Measurements from ENCODE around the gene PSMD4. TPM values are rescaled to one million over a fixed set of nuclear protein-coding genes. Genes with fewer than 3 reads are reported as not detected.
A peak's percentile ranks its signal among the peaks of the same experiment; 100 is the strongest.

Gene PSMD4
- total RNA-seq, 4 donors from 2014 or later = 263 to 439 (median 340) TPM

DNA sequence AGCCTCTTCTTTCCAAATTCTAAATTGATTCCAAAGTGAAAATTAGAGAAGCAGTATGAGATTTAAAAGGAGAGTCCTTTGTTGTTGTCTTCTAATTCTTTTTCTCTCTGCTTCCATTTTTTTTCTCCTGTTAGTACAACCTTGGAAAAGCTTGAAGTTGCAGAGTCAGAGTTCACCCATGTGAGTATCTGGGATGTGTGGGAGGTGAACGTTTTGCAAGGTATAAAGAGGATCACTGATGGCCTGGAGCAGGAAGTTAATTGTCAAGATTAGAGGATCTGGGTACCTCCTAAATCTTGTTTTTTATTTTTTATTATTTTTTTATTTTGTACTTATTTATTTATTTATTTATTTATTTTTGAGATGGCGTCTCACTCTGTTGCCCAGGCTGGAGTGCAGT, 7.7 kb upstream of the PSMD4 start:
- TF ChIP-seq, protein P1, sequence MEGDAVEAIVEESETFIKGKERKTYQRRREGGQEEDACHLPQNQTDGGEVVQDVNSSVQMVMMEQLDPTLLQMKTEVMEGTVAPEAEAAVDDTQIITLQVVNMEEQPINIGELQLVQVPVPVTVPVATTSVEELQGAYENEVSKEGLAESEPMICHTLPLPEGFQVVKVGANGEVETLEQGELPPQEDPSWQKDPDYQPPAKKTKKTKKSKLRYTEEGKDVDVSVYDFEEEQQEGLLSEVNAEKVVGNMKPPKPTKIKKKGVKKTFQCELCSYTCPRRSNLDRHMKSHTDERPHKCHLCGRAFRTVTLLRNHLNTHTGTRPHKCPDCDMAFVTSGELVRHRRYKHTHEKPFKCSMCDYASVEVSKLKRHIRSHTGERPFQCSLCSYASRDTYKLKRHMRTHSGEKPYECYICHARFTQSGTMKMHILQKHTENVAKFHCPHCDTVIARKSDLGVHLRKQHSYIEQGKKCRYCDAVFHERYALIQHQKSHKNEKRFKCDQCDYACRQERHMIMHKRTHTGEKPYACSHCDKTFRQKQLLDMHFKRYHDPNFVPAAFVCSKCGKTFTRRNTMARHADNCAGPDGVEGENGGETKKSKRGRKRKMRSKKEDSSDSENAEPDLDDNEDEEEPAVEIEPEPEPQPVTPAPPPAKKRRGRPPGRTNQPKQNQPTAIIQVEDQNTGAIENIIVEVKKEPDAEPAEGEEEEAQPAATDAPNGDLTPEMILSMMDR (IDR thresholded peaks at IDR 0.05 in 4 of 5, conservative IDR thresholded peaks at IDR 0.05 in 1 of 5) = no peak
- TF ChIP-seq POLR2A (IDR thresholded peaks at IDR 0.05) = no peak
- no peaks in the 10 kb centered on the region for H3K9me3 ChIP-seq
- H3K4me1 ChIP-seq = no peaks in the 10 kb centered on the region
- intact Hi-C loops (cut with DNase I; ENCODE audit: low total_unique reads) (no loop called here), in situ Hi-C loops (cut with MboI; ENCODE audit: low sequenced_read_pairs in 4 of 4) (no loop called here)
- no peak overlapping the region for H3K27ac ChIP-seq
- H3K4me3 ChIP-seq = no peak overlapping the region
- ATAC-seq (no peak), DNase-seq (no peak)
- H3K27me3 ChIP-seq = no peaks in the 10 kb centered on the region
- peaks cover 0 to 80% of the 10 kb centered on the region in 2 donors for H3K36me3 ChIP-seq

DNA sequence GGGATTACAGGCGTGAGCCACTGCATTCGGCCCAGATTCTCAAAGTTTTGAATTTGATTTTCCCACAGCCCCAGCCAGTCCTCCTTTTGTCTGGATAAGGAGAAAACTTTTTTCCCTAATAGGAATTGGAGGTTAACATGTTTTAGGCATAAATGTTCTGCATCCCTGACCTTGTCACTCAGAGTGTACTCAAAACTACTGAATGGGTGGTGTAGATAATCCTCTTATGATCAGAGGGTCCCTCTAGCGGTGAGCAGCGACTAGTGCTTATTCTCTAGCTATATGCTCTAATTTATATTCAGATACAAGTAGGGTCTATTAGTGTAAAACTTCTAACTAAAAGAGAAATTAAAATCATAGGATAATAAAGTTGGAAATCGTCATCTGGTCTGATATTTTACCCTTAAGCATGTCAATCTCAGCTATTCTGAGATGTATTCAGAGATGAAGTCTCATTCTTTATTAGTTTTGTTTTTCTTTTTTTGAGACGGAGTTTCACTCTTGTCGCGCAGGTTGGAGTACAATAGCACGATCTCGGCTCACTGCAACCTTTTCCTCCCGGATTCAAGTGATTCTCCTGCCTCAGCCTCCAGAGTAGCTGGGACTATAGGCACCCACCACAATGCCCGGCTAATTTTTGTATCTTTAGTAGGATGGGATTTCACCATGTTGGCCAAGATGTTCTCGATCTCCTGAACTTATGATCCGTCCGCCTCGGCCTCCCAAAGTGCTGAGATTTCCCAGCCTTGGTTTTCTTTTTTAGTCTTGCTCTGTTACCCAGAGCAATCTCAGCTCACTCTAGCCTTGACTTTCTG, 2.7 kb upstream of the PSMD4 start:
- no peaks in the 10 kb centered on the region for H3K27me3 ChIP-seq
- in situ Hi-C loops (cut with MboI; ENCODE audit: low sequenced_read_pairs in 4 of 4) (loop anchor here (5.0 to 10.0 kb wide), 2 partner anchors 55 to 57 kb away; partner anchors contain the start of genes PIP5K1A (in 4 of the 4) and VPS72 (in 1 of the 4)), intact Hi-C loops (cut with DNase I; ENCODE audit: low total_unique reads) (loop anchor here (1.0 to 10.0 kb wide), 2 partner anchors 54 to 247 kb away; partner anchors contain the start of genes MINDY1, PIP5K1A and PRUNE1)
- ATAC-seq (peak; percentile 20 to 40), DNase-seq (peak; percentile 37 to 64)
- peaks cover 0 to 29% of the 10 kb centered on the region in 2 donors for H3K36me3 ChIP-seq
- H3K9me3 ChIP-seq = no peaks in the 10 kb centered on the region
- peak overlapping the region in 1 of 4 donors; percentile 47 for H3K27ac ChIP-seq
- no peak overlapping the region for H3K4me3 ChIP-seq
- TF ChIP-seq POLR2A (IDR thresholded peaks at IDR 0.05) = no peak
- TF ChIP-seq, protein P1 (IDR thresholded peaks at IDR 0.05 in 4 of 5, conservative IDR thresholded peaks at IDR 0.05 in 1 of 5) = peak; percentile 80 to 82 (median 81)
- peaks cover 15 to 19% of the 10 kb centered on the region in 2 donors for H3K4me1 ChIP-seq

DNA sequence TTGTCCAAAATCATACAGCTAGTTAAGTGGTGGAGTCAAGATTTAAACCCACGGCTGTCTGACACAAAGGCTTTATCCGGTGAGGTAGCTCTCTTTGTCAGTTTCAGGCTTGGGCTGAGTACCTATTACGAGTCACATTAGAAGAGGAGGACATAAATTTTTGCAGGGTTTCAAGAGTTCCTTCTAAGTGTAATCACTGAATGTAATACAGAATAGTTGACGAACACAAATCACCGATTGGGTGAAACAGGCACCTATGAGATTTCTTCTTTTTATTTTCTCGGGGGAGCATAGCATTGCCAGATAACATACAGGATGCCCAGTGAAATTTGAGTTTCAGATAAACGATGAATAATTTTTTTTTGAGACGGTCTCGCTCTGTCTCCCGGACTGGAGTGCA, 847 bp downstream of the PSMD4 start:
- H3K36me3 ChIP-seq = no peaks in the 10 kb centered on the region
- peak overlapping the region; percentile 81 to 99 (median 89) for H3K4me3 ChIP-seq
- H3K4me1 ChIP-seq = peaks cover 21 to 30% of the 10 kb centered on the region in 2 donors
- no peaks in the 10 kb centered on the region for H3K9me3 ChIP-seq
- no peak for DNase-seq
- in situ Hi-C loops (cut with MboI; ENCODE audit: low sequenced_read_pairs in 4 of 4) = loop anchor here in 1 of 4 donors (10.0 kb wide), 1 partner anchor 61 kb away; the partner anchor contains the start of genes PIP5K1A and VPS72
- intact Hi-C loops (cut with DNase I; ENCODE audit: low total_unique reads) = loop anchor here (10.0 kb wide), 1 partner anchor 251 kb away; the partner anchor contains the start of genes MINDY1 and PRUNE1
- ATAC-seq = peak in 1 of 2 donors; percentile 12
- TF ChIP-seq, protein P1 (IDR thresholded peaks at IDR 0.05 in 4 of 5, conservative IDR thresholded peaks at IDR 0.05 in 1 of 5) = no peak
- TF ChIP-seq POLR2A (IDR thresholded peaks at IDR 0.05) = no peak
- peak overlapping the region; percentile 90 to 99 (median 97) for H3K27ac ChIP-seq
- H3K27me3 ChIP-seq = no peaks in the 10 kb centered on the region

DNA sequence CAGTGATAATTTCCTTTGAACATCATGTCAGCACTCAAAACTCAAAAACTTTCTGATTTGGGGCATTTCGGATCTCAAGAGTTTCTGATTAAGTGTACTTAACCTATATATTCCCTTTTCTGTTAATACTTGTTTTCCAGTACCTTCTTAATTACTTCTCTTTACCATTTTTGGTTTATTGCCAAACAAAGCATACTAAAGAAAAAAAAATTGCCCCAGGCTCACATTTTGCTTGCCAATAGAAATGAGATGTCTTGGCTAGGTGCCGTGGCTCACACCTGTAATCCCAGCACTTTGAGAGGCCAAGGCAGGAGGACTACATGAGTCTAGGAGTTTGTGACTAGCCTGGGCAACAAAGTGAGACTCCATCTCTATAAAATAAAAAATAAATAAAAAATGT, 4.8 kb downstream of the PSMD4 start:
- Histone ChIP-seq H3K4me3 (no peak overlapping the region), H3K27ac (no peak overlapping the region), H3K36me3 (peaks cover 0 to 27% of the 10 kb centered on the region in 2 donors), H3K9me3 (no peaks in the 10 kb centered on the region), H3K27me3 (no peaks in the 10 kb centered on the region), H3K4me1 (peaks cover 26 to 27% of the 10 kb centered on the region in 2 donors)
- TF ChIP-seq, protein P1 (IDR thresholded peaks at IDR 0.05 in 4 of 5, conservative IDR thresholded peaks at IDR 0.05 in 1 of 5) = no peak
- TF ChIP-seq POLR2A (IDR thresholded peaks at IDR 0.05) = no peak
- ATAC-seq (no peak), DNase-seq (no peak)
- in situ Hi-C loops (cut with MboI; ENCODE audit: low sequenced_read_pairs in 4 of 4) = loop anchor here in 1 of 4 donors (10.0 kb wide), 1 partner anchor 65 kb away; the partner anchor contains the start of genes PIP5K1A and VPS72
- intact Hi-C loops (cut with DNase I; ENCODE audit: low total_unique reads) = loop anchor here (10.0 kb wide), 1 partner anchor 255 kb away; the partner anchor contains the start of genes MINDY1 and PRUNE1
